Erythroblast (primary cell): ENCODE results near the gene SERPINA9.

Experiments
- GATA1 ChIP-seq: IDR thresholded peaks from 2 replicates; pipeline ENCODE4 v1.6.1; 2011; ENCODE audit warnings: low read depth, mild to moderate bottlenecking, control low read depth, low read length, moderate library complexity
- POLR2A ChIP-seq: IDR thresholded peaks from 2 replicates; pipeline ENCODE4 v1.6.1; 2011; ENCODE audit warnings: mild to moderate bottlenecking, low read length

DNA sequence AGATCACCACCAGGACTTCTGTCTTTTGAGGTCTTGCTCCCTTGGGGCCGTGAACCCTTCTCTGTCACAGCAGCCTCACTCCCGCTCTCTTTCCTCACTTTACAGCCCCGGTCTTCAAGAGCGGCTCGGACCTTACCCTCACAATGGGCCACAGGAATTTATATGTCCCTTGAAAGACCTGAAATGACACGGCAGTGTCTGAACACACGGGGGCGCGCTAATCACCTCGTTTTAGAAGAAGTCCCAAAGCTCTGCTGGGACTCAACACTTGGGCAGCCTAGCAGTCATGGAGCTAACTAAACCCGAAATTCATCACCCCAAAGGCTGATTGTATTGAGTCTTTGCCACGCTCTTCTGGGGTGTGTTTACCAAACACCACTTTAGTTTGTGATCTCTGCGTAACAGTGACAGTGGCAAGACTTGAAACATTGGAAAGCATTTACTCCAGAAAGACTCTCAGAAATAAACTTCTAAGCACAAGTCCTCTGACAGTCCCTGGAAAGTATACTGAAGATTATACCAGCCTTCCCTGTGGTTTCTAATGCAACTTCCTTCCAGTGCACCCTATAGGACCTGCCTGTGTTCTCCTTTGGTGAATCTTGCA is 52.4 kb downstream of the SERPINA9 start:
- TF ChIP-seq POLR2A (no peak), GATA1 (no peak)
